ENCODE results near the gene RELN.

RELN gene

DNA sequence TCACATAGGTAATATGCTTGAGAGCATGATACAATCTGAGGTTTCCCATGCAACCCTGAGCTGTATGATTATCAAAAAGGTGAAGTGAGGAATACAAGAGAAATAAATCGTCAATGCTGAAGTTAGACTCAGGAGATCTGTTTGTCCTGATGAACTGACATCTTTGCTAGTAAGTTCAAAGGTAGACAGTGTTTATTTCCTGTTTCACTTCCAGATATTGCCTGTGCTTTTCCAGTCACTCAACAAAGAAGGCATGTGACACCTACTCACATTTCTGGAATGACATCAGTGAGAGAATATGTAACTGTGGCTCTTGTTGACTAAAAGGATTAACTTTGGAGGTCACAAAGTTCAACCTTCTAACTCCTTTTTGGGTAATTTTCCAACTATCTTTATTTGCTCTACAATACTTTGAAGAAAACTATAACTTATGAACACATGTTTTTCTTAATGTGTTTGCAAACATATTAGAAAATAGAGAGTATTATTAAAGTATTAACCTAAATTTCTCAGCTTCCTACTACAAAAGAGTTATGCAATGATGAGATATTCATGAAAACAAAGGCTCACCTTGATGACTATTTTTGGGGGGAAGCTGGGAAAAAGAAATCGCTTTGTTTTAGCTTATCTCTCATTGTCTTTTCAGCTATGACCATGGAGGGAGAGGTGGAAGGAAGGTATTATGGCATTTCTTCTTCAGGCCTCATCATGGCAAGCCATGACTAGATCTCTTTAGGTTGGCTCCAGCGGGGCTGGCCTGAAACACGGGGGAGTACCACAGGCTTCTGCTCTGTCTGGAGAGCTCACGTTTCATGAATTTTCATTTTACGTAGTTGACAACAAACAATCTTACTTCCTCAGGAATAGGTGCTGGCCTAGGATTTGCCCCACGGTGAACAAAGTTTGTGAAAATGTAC lies 328.7 kb downstream of the RELN start:
- Mint-ChIP-seq H3K36me3 (ENCODE audit: low read depth) (no peaks in the 10 kb centered on the region), H3K27ac (no peak overlapping the region), H3K4me1 (ENCODE audit: low read depth) (no peaks in the 10 kb centered on the region), H3K9me3 (no peaks in the 10 kb centered on the region), H3K27me3 (ENCODE audit: low read depth) (no peaks in the 10 kb centered on the region), H3K4me3 (no peak overlapping the region)

GRCh38 chr7:103658055-103659005 lies 331.1 kb downstream of the RELN start:
- Mint-ChIP-seq H3K4me3 (no peak overlapping the region), H3K36me3 (ENCODE audit: low read depth) (no peaks in the 10 kb centered on the region), H3K4me1 (ENCODE audit: low read depth) (no peaks in the 10 kb centered on the region), H3K9me3 (no peaks in the 10 kb centered on the region), H3K27me3 (ENCODE audit: low read depth) (no peaks in the 10 kb centered on the region), H3K27ac (no peak overlapping the region)

DNA sequence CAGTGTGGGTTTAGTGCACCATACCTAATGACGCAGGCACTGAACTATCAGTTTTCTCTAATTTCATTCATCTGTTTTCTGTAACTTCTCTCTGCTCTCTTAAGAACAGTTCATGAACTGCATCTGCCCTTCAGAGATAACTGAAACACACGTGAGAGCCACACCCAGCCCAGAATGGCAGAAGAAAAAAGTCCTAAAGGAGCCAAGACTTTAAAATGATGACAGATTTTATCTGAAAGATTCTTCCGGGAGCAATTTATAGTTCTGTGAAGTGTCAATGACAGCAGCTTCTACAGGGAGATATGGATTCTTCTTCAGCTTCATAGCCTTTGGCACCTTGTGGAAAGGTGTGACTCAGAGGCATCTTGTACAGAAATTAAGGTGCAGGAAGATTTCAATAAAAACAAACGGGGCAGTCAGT lies 332.0 kb downstream of the RELN start:
- no peaks in the 10 kb centered on the region for H3K9me3 Mint-ChIP-seq
- H3K27ac Mint-ChIP-seq, result no peak overlapping the region
- H3K4me1 Mint-ChIP-seq (ENCODE audit: low read depth), result no peaks in the 10 kb centered on the region
- no peak overlapping the region for H3K4me3 Mint-ChIP-seq
- no peaks in the 10 kb centered on the region for H3K27me3 Mint-ChIP-seq (ENCODE audit: low read depth)
- H3K36me3 Mint-ChIP-seq (ENCODE audit: low read depth), result no peaks in the 10 kb centered on the region

DNA sequence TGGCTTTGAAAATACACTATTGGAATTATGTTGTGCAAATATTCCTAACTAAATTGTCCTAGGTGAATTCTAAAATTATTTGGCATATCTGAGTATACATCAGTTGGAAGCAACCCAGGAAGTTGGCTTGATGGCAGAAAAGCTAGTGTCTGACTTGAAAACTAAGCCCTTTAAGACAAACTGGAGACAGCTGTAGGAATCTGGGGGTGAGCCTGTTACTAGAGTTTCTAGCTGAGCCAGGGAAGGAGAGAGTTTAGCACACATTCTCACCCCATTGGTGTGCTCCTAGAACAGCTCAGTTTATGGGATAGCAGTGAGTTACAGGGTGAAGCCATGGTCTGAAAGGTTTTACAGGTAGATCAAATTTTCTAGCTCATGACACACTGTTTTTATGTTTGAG lies 333.2 kb downstream of the RELN start:
- Mint-ChIP-seq H3K27me3 (ENCODE audit: low read depth) (no peaks in the 10 kb centered on the region), H3K36me3 (ENCODE audit: low read depth) (no peaks in the 10 kb centered on the region), H3K27ac (no peak overlapping the region), H3K4me1 (ENCODE audit: low read depth) (no peaks in the 10 kb centered on the region), H3K4me3 (no peak overlapping the region), H3K9me3 (no peaks in the 10 kb centered on the region)

- Mint-ChIP-seq H3K27me3 (ENCODE audit: low read depth) (no peaks in the 10 kb centered on the region), H3K27ac (no peak overlapping the region), H3K4me3 (no peak overlapping the region), H3K9me3 (no peaks in the 10 kb centered on the region), H3K36me3 (ENCODE audit: low read depth) (no peaks in the 10 kb centered on the region), H3K4me1 (ENCODE audit: low read depth) (no peaks in the 10 kb centered on the region)
Observed at GRCh38 chr7:103651593-103652377, 337.7 kb downstream of the RELN start.

- Mint-ChIP-seq H3K27me3 (ENCODE audit: low read depth) (no peaks in the 10 kb centered on the region), H3K4me3 (no peak overlapping the region), H3K27ac (no peak overlapping the region), H3K9me3 (no peaks in the 10 kb centered on the region), H3K4me1 (ENCODE audit: low read depth) (no peaks in the 10 kb centered on the region), H3K36me3 (ENCODE audit: low read depth) (no peaks in the 10 kb centered on the region)
Observed at GRCh38 chr7:103649052-103649451, 340.4 kb downstream of the RELN start.

- H3K36me3 Mint-ChIP-seq (ENCODE audit: low read depth), result no peaks in the 10 kb centered on the region
- no peaks in the 10 kb centered on the region for H3K27me3 Mint-ChIP-seq (ENCODE audit: low read depth)
- H3K9me3 Mint-ChIP-seq, result peaks cover 4% of the 10 kb centered on the region
- no peak overlapping the region for H3K27ac Mint-ChIP-seq
- no peaks in the 10 kb centered on the region for H3K4me1 Mint-ChIP-seq (ENCODE audit: low read depth)
- no peak overlapping the region for H3K4me3 Mint-ChIP-seq
Observed at GRCh38 chr7:103648135-103648534, 341.3 kb downstream of the RELN start.

- no peak overlapping the region for H3K27ac Mint-ChIP-seq
- no peaks in the 10 kb centered on the region for H3K36me3 Mint-ChIP-seq (ENCODE audit: low read depth)
- peaks cover 4% of the 10 kb centered on the region for H3K9me3 Mint-ChIP-seq
- H3K27me3 Mint-ChIP-seq (ENCODE audit: low read depth), result no peaks in the 10 kb centered on the region
- no peak overlapping the region for H3K4me3 Mint-ChIP-seq
- no peaks in the 10 kb centered on the region for H3K4me1 Mint-ChIP-seq (ENCODE audit: low read depth)
Observed at GRCh38 chr7:103644319-103644718, 345.1 kb downstream of the RELN start.

DNA sequence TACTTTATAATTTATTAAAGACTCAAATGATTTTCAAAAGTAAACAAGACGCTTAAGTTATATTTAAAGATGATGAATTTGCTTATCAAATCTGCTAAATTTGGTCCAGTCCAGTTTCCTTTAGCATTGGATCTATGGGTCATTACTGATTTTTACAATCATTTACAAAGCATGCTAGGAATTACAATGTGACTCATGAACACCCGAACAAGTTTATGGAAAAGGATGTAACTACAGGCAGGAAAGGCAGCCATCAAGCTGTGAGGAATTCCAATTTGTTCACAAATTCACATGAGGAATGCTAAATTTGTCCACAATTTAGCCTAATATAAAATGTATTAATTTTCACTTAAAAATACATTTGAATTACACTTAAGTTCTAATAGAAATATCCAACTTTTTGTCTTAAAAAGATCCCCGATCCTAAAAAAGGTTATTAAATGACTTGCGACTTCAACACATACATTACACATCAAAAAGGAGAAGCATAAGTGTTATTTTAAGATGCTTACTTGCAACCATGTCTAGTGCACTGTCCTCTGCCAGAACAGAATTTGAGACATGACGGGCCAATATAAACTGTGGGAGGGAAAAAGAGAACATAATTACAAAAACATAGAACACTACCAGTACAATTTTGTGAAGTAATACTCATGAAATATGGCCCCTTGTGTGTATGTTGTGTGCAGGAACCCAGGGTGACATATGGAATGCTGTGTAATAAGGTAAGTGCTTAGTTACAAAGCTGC lies 349.3 kb downstream of the RELN start:
- H3K9me3 Mint-ChIP-seq, result peaks cover 4% of the 10 kb centered on the region
- no peak overlapping the region for H3K27ac Mint-ChIP-seq
- H3K27me3 Mint-ChIP-seq (ENCODE audit: low read depth), result no peaks in the 10 kb centered on the region
- no peaks in the 10 kb centered on the region for H3K36me3 Mint-ChIP-seq (ENCODE audit: low read depth)
- H3K4me1 Mint-ChIP-seq (ENCODE audit: low read depth), result no peaks in the 10 kb centered on the region
- no peak overlapping the region for H3K4me3 Mint-ChIP-seq

DNA sequence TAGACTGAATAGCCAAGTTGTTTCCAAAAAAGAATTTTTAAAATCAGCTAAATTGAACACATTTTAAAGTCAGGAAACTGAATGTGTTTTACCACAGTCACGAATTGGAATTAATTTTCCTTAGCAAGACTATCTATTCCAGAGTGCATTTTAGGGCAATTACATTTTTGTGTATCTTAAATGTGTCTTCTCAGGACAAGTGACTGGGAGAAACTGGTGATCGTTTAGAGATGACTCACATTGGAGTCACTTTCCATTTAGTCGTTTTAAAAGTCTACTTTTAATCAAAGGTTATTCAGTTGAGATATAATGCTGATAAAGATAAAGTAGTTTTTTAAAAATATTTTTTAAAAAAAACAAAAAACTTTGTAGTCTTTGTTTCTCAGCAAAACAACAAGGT lies 351.7 kb downstream of the RELN start:
- H3K27me3 Mint-ChIP-seq (ENCODE audit: low read depth), result no peaks in the 10 kb centered on the region
- H3K27ac Mint-ChIP-seq, result no peak overlapping the region
- no peaks in the 10 kb centered on the region for H3K9me3 Mint-ChIP-seq
- no peaks in the 10 kb centered on the region for H3K36me3 Mint-ChIP-seq (ENCODE audit: low read depth)
- no peaks in the 10 kb centered on the region for H3K4me1 Mint-ChIP-seq (ENCODE audit: low read depth)
- no peak overlapping the region for H3K4me3 Mint-ChIP-seq

GRCh38 chr7:103637094-103637493 lies 352.4 kb downstream of the RELN start:
- no peaks in the 10 kb centered on the region for H3K4me1 Mint-ChIP-seq (ENCODE audit: low read depth)

GRCh38 chr7:103636153-103636552 lies 353.3 kb downstream of the RELN start:
- Mint-ChIP-seq H3K4me3 (no peak overlapping the region), H3K27me3 (ENCODE audit: low read depth) (no peaks in the 10 kb centered on the region), H3K36me3 (ENCODE audit: low read depth) (no peaks in the 10 kb centered on the region)

More at GRCh38 chr7:103637094-103637493, 352.4 kb downstream of the RELN start:
- Mint-ChIP-seq H3K27me3 (ENCODE audit: low read depth) (no peaks in the 10 kb centered on the region), H3K4me3 (no peak overlapping the region), H3K27ac (no peak overlapping the region), H3K36me3 (ENCODE audit: low read depth) (no peaks in the 10 kb centered on the region), H3K9me3 (no peaks in the 10 kb centered on the region)

DNA sequence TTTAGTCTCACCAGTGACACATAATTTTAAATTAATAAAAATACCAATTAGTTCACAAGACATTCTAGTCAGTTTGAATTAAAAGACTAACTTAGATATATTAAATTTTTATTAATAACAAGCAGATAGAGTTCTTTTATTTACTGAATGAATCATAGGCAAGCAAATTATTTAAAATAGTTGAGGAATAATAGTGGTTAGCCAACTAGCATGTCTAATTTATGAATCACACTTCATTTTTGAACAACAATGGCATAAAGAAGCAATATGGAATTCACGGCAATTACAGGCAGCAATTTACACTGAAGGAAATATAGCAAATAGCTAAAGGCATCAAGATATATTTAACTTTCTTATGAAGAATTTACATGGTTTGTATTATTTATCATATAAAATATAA lies 356.5 kb downstream of the RELN start:
- no peaks in the 10 kb centered on the region for H3K36me3 Mint-ChIP-seq (ENCODE audit: low read depth)
- no peaks in the 10 kb centered on the region for H3K9me3 Mint-ChIP-seq
- H3K4me1 Mint-ChIP-seq (ENCODE audit: low read depth), result no peaks in the 10 kb centered on the region
- no peak overlapping the region for H3K4me3 Mint-ChIP-seq
- no peaks in the 10 kb centered on the region for H3K27me3 Mint-ChIP-seq (ENCODE audit: low read depth)
- no peak overlapping the region for H3K27ac Mint-ChIP-seq

More at GRCh38 chr7:103636153-103636552, 353.3 kb downstream of the RELN start:
- no peaks in the 10 kb centered on the region for H3K4me1 Mint-ChIP-seq (ENCODE audit: low read depth)
- H3K9me3 Mint-ChIP-seq, result no peaks in the 10 kb centered on the region
- no peak overlapping the region for H3K27ac Mint-ChIP-seq

Measured in T-helper 1 cell treated with Interleukin-12 subunit alpha and Interleukin-12 subunit beta and Interleukin-4 antibody, amounts not matched to agents 30 μg/mL and 1 μg/mL, for 36 hours (primary cell).